Hindlimb muscle (tissue), 1 donor: Measurements from ENCODE around the gene SLC25A18. TPM values are rescaled to one million over a fixed set of nuclear protein-coding genes. Genes with fewer than 3 reads are reported as not detected.
"Not testable (repeated sequence)": the region's sequence is repeated elsewhere in the genome, so short reads cannot be mapped to it uniquely, and the experiment has no call there.

Experiments used
- DNase-seq: peaks from one replicate; pipeline ENCODE4 v3.0.0-alpha.2; 2013
- polyA plus RNA-seq: library from polyadenylated mRNA; unstranded; fragments of 120-200 nt; gene quantifications from one replicate; pipeline ENCODE4 v1.2.1, GENCODE V29; 2013; ENCODE audit not compliant: insufficient read length

The SLC25A18 gene
- polyA plus RNA-seq, 1 donor, result 0.71 TPM

GRCh38 chr22:17607891-17608521 lies 44.7 kb downstream of the SLC25A18 start:
- DNase-seq, result no peak

GRCh38 chr22:17612057-17612456 lies 48.8 kb downstream of the SLC25A18 start:
- no peak for DNase-seq

- DNase-seq, result no peak
These were observed 50.0 kb downstream of the SLC25A18 start for GRCh38 chr22:17613280-17613679.

- no peak for DNase-seq
These were observed 64.7 kb downstream of the SLC25A18 start for GRCh38 chr22:17627961-17628405.

GRCh38 chr22:17628406-17629172 lies 65.3 kb downstream of the SLC25A18 start, which contains the start of gene ATP6V1E1:
Gene ATP6V1E1, minus strand, starts transcription at chr22:17628749. Its CDS starts 114 bp downstream, at chr22:17628635.
- DNase-seq, result peak; percentile 97

- DNase-seq, result no peak
These were observed 65.8 kb downstream of the SLC25A18 start for GRCh38 chr22:17629173-17629489.

- no peak for DNase-seq
These were observed 66.3 kb downstream of the SLC25A18 start for GRCh38 chr22:17629641-17630040.

- DNase-seq, result no peak
These were observed 67.8 kb downstream of the SLC25A18 start for GRCh38 chr22:17631076-17631565.

GRCh38 chr22:17633217-17633997 lies 70.1 kb downstream of the SLC25A18 start:
- no peak for DNase-seq

- DNase-seq, result no peak
These were observed 70.7 kb downstream of the SLC25A18 start for GRCh38 chr22:17633998-17634323.

GRCh38 chr22:17634696-17635095 lies 71.4 kb downstream of the SLC25A18 start:
- DNase-seq, result no peak

GRCh38 chr22:17636850-17637249 lies 73.6 kb downstream of the SLC25A18 start:
- DNase-seq, result not testable (repeated sequence)

GRCh38 chr22:17637490-17638181 lies 74.3 kb downstream of the SLC25A18 start:
- no peak for DNase-seq

GRCh38 chr22:17638182-17638431 lies 74.8 kb downstream of the SLC25A18 start:
- DNase-seq, result no peak

GRCh38 chr22:17638432-17639246 lies 75.3 kb downstream of the SLC25A18 start, which contains the start of gene BCL2L13:
Gene BCL2L13, plus strand, starts transcription at chr22:17638757. Its CDS starts 16,955 bp downstream, at chr22:17655712.
- peak; percentile 94 for DNase-seq

- peak; percentile 45 for DNase-seq
These were observed 76.0 kb downstream of the SLC25A18 start for GRCh38 chr22:17639247-17639741.

Other genes with a start within 250 kb of the SLC25A18 start
- 30.5 TPM for gene CECR2, start 194.0 kb upstream of the SLC25A18 start, polyA plus RNA-seq
- gene ATP6V1E1, start 65.3 kb downstream of the SLC25A18 start, polyA plus RNA-seq, result 71.9 TPM
- gene BCL2L13, start 75.3 kb downstream of the SLC25A18 start, polyA plus RNA-seq, result 45.6 TPM
- gene BID, start 211.0 kb downstream of the SLC25A18 start, polyA plus RNA-seq, result 21.2 TPM